ENCODE measurements around the gene RAMP1.

RAMP1 gene

GRCh38 chr2:237859533-237860272 is at the start of gene RAMP1:
TSS of gene RAMP1 (plus strand) at chr2:237859623. CDS start at chr2:237859676, 53 bp downstream.
- H3K4me3 ChIP-seq (ENCODE audit: low read length), result peak within 1 kb of the TSS; percentile 34
- no peak for TF ChIP-seq CTCF (IDR thresholded peaks at IDR 0.05; ENCODE audit: insufficient read depth, low read depth, low read length, missing control alignments)
- DNase-seq (ENCODE audit: low read depth), result peak; percentile 79

- TF ChIP-seq CTCF (IDR thresholded peaks at IDR 0.05; ENCODE audit: insufficient read depth, low read depth, low read length, missing control alignments), result no peak
- DNase-seq (ENCODE audit: low read depth), result no peak
- no peak overlapping the region for H3K4me3 ChIP-seq (ENCODE audit: low read length)
Measured at GRCh38 chr2:237815637-237816036, 43.8 kb upstream of the RAMP1 start.

DNA sequence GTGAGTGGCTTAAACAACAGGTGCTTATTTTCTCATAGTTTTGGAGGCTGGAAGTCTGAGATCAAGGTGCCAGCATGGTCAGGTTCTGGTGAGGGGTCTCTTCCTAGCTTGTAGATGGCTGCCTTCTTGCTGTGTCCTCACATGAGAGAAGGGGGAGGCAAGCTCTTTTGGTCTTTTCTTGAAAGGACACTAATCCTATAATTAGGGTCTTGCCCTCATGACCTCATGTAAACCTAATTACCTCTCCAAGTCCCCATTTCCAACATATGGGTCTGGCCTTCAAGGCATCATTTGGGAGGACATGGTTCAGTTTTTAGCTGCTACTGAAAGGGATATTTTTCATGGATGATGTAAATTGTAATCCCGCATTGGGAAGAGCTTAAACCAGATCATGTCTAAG is 42.9 kb upstream of the RAMP1 start:
- no peak for TF ChIP-seq CTCF (IDR thresholded peaks at IDR 0.05; ENCODE audit: insufficient read depth, low read depth, low read length, missing control alignments)
- H3K4me3 ChIP-seq (ENCODE audit: low read length), result no peak overlapping the region
- no peak for DNase-seq (ENCODE audit: low read depth)

GRCh38 chr2:237818066-237818473 is 41.4 kb upstream of the RAMP1 start:
- no peak for TF ChIP-seq CTCF (IDR thresholded peaks at IDR 0.05; ENCODE audit: insufficient read depth, low read depth, low read length, missing control alignments)
- no peak overlapping the region for H3K4me3 ChIP-seq (ENCODE audit: low read length)
- peak; percentile 75 for DNase-seq (ENCODE audit: low read depth)

DNA sequence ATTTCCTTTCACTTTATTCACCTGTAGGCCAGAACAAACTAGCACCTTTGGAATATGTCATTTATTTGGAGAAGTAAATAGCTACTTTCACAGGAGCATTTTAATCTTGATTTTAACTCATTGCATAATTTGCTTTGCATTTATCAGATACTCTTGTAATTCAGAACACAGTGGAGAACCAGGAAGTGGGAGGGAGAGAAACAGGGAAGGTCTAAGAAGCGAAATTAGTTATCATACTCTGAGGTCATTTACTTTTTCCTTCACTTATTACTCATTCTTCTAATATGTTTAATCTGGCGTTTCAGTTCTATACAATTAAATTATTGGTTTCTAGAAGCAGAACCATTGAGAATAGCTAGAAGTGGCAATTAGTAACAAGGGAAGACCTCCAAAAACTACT is 40.2 kb upstream of the RAMP1 start:
- H3K4me3 ChIP-seq (ENCODE audit: low read length), result no peak overlapping the region
- no peak for TF ChIP-seq CTCF (IDR thresholded peaks at IDR 0.05; ENCODE audit: insufficient read depth, low read depth, low read length, missing control alignments)
- DNase-seq (ENCODE audit: low read depth), result peak; percentile 33

- TF ChIP-seq CTCF (IDR thresholded peaks at IDR 0.05; ENCODE audit: insufficient read depth, low read depth, low read length, missing control alignments), result no peak
- peak; percentile 60 for DNase-seq (ENCODE audit: low read depth)
- no peak overlapping the region for H3K4me3 ChIP-seq (ENCODE audit: low read length)
Measured at GRCh38 chr2:237820421-237820820, 39.0 kb upstream of the RAMP1 start.

GRCh38 chr2:237823544-237823943 is 35.9 kb upstream of the RAMP1 start:
- TF ChIP-seq CTCF (IDR thresholded peaks at IDR 0.05; ENCODE audit: insufficient read depth, low read depth, low read length, missing control alignments), result no peak
- no peak for DNase-seq (ENCODE audit: low read depth)

More at GRCh38 chr2:237823544-237823943, 35.9 kb upstream of the RAMP1 start:
- no peak overlapping the region for H3K4me3 ChIP-seq (ENCODE audit: low read length)

Measured in epithelial cell of esophagus (primary cell).